Fibroblast of skin of left quadriceps (primary cell): ENCODE data around the gene MFAP3L.
"Not testable (repeated sequence)": the region's sequence is repeated elsewhere in the genome, so short reads cannot be mapped to it uniquely, and the experiment has no call there.

Experiments
- DNase-seq, 2 experiments: peaks; one replicate each; pipeline ENCODE4 v3.0.0-alpha.2; 2013; ENCODE audit warnings: low read depth in 2 of 2

MFAP3L gene

DNA sequence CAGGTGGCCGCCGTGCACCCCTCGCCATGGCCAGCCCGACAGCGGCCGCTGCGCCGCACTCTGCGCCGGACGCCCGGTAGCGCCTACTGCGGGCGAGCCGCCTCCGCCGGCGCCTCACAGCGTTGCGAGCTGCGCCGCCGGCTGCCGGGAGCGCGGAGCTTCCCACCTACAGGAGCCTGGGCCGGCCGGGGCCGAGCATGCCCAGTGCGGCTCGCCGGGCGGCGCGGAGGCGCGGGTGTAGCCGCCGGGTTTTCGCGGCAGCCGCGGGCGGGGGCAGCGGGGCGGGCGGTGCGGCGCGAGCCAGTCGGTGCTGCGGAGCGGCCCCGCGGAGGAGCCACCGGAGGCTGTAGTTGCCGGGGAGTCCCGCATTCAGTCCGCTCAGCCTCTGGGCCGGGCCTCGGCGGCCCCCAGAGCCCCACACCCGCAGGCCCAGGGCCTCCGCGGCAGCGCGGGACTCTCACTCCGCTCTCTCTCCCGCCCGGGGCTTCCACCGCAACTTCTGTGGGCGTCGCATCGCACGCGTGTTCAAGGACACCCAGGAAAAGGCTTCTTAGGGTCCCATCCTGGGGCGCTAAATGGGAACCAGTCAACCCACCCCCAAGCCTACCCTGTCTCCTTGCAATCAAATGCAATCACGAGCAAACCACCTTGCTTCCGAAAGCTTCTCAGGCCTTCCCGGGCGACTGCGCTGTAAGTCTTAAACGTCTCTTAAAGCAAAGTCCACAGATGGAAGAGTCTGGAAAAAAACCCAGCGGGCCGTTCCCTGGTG is at the start of gene MFAP3L:
MFAP3L (minus strand) TSS at position 143 of the 769 bp plus-strand sequence. CDS start 20,518 bp downstream, outside the sequence.
- peak; percentile 78 to 86 for DNase-seq

DNA sequence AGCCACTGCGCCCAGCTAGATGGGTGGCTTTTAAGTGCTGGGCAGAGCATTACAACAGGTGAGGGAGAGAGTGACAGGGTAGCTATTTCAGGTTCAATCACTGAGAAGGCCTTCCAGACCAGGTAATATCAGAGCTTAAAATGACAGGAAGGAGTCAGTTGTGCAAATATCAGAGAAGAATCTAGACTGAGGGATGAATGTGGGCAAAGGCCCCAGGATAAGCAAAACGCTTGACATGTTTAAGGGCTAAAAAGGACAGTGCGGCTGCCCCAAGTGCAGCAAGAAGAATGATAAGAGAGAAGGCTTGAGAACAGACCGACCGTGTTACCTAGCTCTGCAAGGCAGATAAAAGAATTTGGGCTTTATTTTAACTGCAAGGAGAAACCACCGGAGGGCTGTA is 45.0 kb upstream of the MFAP3L start:
- DNase-seq, result no peak

GRCh38 chr4:170068438-170069128 is 42.4 kb upstream of the MFAP3L start:
- no peak for DNase-seq

GRCh38 chr4:170059421-170059820 is 33.2 kb upstream of the MFAP3L start:
- DNase-seq, result no peak

- no peak for DNase-seq
These were observed 32.6 kb upstream of the MFAP3L start for GRCh38 chr4:170058826-170059225.

DNA sequence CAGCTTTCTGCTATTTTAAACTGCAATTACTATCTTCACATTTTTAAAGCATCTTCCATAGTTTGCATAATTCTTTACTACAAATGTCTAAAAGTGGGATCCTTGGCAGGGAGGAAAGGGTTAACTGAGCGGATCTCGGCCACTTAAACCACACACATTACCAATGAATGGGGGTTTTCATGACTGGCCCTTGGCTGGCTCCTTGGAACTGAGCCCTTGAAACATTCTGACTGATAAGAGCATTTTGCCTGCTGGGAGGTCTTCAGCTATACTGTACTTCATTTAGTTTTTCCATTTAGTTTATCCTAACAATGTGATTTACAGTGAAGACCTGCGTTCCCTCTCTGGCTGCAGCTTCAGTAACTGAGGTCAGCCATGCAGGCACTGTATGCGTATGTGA is 31.7 kb upstream of the MFAP3L start:
- no peak for DNase-seq

- no peak for DNase-seq
These were observed 26.7 kb upstream of the MFAP3L start for GRCh38 chr4:170052919-170053318.

DNA sequence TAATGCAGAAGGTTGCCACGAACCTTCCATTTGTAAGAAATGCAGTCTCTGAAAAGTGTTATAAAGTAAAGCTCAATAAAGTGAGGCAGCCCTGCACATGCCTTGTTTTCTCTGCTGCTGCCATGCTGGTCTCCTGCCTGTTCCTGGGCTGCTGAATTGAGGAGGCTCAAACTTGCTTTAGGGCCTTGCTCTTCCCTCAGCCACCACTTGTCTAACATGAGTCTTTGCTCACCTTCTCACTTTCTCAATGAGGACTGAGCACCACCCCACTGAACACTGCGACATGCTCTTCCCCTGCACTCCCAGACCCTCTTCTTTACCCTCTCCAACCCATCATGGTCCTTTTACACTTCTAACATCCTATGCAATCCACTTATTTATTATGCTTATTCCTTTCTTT is 25.2 kb upstream of the MFAP3L start:
- DNase-seq, result no peak

DNA sequence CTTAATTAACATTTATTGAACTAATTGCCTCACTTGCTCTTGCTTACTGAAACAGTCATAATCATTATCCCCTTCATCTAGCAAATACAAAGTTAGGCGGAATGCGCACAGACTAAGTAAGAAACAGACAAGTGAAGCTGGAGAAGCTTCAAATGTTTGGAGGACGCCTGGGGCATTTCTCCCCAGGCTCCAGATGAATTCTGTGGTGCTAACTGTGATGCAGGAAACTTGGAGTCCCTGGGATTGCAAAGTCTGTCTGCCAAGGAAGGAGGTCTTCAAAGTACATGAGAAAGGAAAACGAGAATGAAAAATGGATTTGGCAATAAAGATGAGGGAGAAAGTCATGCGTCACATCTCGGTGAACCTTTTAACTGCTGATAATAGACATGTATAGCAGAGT is 23.6 kb upstream of the MFAP3L start:
- no peak for DNase-seq

DNA sequence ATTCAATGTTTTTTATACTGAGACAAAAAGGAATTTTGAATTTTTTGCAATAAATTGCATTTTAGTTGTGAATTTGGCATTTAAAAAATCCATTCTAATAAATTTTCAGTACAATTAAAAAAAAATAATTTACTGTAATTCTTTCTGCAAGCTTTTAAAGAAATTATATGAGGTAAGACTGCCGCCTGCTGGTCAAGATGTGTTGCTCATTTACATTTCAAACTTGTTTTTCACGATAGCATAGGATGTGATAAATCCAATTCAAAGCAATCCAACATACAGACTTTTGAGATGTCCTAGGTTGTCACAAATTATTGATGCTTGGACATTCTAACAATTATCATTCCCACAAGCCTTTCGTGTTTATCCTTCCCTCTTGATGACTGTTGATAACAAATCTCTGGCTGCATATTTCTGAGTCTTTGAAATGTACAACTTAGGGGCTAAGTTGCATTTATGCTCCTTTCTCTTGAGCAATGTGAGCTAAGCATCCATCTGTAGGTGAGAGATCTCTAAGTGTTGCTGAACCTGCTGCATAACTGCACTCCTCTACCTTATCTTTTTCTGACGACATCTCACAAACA is 21.7 kb upstream of the MFAP3L start:
- DNase-seq, result peak; percentile 43 to 46

DNA sequence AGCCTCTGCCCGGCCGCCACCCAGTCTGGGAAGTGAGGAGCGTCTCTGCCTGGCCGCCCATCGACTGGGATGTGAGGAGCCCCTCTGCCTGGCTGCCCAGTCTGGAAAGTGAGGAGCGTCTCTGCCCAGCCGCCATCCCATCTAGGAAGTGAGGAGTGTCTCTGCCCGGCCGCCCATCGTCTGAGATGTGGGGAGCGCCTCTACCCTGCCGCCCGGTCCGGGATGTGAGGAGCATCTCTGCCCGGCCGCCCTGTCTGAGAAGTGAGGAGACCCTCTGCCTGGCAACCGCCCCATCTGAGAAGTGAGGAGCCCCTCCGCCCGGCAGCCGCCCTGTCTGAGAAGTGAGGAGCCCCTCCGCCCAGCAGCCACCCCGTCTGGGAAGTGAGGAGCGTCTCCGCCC is 20.0 kb upstream of the MFAP3L start:
- not testable (repeated sequence) for DNase-seq

GRCh38 chr4:170040031-170040680 is 14.0 kb upstream of the MFAP3L start:
- no peak for DNase-seq

GRCh38 chr4:170038769-170039168 is 12.6 kb upstream of the MFAP3L start:
- DNase-seq, result no peak

GRCh38 chr4:170038232-170038631 is 12.0 kb upstream of the MFAP3L start:
- DNase-seq, result no peak

DNA sequence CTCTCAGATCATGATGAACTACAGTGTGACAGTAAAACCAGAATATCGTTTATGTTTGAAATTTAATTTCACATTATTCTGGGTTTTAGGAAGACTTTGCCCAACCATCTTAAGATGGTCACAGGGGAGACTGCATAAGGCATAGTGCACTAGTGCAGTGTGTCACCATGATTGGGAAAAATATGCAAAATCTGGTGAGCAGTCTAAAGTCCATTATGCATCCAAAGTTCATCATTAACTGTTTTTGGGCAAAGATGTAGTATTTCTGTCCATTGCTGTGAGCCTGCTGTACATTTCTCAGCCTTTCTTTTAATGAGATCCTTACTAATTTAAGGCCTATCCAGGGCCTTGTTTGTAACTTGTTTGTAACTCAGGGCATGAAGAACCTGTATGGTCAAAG is 11.3 kb upstream of the MFAP3L start:
- DNase-seq, result no peak

DNA sequence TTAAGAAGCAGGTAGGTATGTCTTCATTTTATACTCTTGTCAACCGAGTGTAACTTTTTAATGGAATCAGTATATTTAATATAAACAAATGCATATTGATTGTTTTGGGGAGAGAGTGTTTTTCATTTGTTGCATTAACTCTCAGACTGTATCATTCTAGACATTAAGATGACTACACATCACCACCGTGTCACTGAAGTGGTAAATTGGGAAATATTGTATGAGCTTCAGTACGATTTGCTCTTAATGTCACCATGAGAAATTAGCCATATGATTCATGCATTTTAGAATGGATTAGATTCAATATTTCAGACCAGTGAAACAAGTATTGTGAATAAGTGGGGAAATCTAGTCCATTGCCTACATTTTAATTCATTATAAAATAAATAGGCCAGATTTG is 9.7 kb upstream of the MFAP3L start:
- DNase-seq, result no peak

DNA sequence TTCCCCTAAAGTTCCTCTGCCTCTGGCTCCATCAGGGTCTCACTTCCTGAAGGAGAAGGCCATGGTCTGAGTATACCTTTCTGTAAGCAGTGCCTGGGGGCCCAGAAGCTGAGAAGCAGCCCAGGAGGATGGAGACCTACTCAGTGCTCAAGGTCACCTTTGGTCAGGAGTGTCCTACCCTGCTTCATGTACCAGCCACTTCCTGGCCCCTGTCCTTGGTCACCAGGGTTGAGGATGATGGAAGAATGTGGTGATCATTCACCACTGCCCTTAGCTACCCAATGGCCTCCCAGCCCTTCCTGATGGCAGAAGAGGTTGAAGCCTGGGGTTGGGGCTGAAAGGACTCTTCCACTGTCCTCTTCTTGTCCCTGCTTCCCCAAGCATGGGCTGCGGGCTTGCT is 9.0 kb upstream of the MFAP3L start:
- no peak for DNase-seq

DNA sequence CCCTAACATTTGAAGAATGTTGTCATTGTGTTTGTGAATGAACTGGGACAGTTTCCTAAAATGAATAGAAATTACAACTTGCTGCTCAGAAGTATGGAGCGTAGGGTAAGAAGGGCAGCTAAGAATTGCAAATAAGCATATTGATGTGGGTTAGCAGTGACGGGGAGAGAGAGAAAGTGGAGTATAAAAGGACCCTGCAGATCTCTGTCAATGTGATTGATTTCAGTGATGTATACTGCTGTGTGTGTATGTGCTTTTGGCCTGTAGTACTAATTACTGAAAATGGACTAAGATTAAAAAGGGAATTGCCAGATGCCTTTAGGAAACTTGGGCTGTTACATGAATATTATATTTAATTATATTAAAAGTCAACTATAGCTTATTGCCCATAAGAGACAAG is 7.8 kb upstream of the MFAP3L start:
- DNase-seq, result no peak

DNA sequence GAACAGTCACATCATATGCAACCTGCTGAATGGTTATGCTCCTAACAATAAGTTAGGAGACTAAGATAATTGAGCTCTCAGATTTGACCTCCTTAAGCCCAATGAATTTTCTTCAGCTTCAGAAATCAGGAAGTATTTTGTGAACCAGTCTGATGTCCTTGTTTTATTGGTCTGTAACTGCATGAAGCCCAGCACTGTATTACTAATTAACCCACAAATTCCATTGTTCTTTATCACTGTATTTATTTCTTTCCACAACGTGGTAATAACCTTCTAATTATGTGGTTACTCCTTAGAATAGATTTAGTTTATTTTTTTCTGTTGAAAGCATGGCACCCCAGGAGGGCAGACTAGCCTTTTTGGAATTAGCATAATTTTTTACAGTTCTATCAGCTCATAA is 3.9 kb upstream of the MFAP3L start:
- DNase-seq, result no peak

DNA sequence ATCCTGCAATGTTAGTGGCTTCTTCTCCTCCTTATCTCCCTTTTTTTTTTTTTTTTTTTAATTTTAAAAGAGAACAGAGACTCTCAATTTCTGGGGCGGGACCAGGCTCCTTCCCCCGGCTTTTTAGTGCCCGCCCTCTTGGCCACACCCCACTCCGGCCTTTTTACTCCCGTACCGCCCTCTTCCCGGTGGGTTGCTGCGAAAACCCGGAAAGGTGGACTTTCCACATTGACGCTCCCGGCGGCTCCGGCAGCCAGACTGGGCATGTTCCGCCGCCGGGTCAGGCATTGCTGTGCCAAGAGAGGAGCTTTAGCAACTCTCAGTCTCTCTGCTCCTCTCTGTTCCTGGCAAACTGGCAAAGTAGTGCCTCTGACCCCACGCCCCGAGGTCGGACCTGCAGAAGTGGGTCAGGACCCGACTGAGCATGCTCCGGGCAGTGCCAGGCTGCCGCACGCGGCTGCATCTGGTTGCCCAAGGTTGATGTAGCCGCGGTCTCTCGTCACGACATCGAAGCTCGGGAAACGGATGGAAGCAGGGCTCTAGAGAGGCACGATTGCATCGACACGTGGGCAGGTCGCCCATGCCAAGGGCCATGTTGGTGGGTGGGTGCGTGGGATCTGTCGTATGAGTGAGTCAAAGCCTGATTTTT is 1.1 kb upstream of the MFAP3L start:
- peak; percentile 94 to 97 for DNase-seq

DNA sequence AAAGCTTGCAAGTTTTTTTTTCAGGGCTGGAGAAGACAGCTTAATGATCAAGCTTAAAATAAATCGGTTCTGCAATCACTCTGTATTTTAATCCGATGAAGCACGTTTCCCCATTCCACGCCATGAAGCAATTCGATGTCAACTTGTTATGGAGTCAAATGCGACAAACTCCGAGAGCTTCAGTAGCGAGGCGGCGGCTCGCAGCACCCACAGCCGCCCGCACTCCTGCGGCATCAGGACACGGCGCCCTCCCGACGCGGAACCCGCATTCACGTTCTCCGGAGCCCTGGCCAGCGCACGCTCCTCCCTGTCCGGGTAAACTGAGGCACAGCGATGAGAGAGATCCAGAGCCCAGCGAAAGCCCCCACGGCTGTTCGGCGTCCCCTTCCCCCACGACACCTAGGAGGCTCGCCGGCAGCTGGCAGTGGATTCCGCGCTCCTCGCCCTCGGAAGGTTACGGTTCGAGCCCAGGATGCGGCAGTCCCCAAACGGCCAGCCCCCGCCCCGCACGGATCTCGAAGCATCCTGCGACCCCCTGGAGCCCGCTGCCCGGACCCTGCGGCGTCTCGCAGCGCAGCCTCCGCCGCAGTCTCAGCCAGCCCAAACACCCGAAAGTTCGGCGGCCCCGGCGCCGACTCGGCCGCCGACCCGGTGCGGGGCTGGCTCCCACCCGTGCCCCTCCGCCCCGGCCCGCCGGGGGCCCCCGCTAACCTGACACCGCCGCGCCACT is 507 bp downstream of the MFAP3L start:
- no peak for DNase-seq
